Kasumi-1 (cell line): ENCODE results near the gene NGDN.

Source experiments
- DNase-seq, 2 experiments: peaks; one replicate each; lab custom pipeline; 2025; lab: John Stamatoyannopoulos, UW

Gene NGDN

DNA sequence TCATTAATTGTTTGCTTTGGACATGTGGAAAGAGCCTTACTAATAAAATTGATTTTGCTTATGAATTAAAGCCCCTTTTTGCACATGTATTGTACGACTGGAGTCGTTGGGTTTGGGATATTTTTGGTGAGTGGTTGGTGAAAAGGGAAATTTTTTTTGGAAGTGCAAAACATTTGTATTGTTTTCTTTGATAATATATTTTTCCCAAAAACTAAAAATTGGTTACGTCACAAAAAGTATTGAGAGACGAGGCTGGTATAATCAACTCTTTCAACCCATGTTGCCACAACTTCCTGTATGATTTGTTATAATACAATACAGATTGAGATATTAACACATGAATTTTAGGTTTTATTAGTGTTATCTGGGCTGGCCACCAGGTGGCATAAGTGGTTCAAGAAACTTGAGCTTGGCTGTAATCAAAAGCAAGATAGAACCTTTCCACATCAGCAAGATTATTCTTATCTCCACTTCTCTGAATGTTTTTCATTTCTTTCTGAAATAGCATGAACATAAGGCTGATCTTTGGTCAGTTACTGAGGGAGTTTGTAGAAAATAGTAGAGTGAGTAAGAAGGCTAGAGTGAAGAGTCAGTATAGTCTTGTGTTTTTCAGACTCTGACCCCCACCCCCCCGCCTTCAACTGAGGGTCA, 8.7 kb downstream of the NGDN start:
- DNase-seq, result peak; percentile 73 to 82

DNA sequence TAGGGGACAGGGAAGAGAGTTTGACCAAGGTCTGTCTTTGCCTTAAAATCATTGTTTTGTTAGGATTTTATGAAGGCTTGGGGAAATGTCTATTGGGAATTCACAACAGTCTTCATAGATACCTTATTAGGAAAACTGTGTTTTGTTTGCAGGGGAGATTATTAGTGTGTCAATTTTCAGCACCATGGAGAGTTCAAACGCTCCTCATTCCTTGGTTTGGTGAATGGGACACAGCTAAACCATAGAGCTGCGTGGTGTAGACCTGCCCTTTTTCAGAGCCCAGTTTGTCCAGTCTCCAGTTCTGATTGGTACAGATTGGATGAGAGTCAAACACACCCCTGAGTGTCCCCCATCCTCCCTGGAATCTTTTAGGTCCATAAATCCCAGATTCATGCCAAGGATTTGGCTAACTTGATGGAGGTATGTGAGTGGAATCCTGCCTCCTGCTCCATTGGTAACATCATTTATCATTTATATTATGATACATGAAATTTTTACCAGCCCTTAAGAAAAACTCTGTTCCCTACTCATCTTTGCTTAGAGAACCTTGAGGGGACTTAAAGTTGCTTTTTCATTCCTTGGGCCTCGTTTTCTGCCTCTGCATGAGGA, 12.0 kb downstream of the NGDN start:
- peak; percentile 23 to 42 for DNase-seq

DNA sequence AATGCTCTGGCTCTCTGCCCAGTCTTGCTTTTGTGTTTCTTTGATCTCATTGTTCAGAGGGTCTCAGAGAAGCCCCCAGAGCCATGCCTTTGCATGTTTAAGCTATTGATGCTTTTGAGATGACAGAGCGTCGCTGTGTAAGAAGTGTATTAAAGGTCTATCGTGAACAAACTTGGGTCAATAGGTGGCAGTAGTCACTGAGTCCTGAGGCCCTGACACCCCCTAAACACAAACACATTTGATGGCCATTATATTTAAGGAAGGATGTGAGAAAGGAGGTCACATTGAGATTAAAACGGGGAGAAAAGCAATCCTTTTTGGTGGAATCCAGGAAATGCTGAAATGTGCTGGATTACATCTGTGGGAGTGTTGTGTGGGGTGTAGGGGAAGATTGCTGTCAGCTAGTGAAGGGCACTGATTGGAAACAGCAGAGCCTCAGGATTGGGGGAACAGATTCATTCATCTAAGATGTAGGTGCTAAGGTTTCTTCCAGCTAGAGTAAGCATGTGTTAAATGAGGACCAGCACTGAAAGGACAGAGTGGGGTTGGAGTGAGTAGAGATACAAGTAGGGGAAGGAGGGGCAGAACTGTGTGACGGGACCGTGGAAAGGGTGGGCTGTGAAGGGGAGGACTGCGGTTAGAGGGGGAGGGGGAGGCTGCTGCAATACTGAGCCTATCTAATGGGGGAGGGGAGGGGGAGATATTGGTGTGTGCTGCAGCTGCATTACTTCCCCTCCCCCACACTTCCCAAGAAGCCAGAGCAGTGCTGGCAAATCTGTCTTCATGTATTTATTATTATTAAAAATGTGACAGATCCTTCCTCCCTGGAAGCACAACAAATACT, 12.7 kb downstream of the NGDN start:
- peak in 1 of 2 experiments; percentile 1 for DNase-seq

DNA sequence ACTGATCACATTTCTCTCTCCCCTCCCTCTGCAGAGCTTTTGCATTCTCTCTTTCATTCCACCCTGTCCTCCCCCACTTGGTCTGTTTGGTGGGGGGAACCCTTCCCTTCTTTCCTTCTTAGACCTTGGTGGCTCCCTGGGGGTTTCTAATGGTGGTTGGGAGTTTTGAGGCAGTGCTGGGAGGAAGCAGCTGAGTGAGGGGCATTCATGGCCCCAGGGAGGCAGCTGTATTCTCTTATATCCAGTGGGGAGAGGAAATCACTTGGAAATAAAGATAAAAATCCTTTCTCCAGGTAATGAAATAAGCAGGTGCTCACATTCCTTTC, 13.3 kb downstream of the NGDN start:
- no peak for DNase-seq

DNA sequence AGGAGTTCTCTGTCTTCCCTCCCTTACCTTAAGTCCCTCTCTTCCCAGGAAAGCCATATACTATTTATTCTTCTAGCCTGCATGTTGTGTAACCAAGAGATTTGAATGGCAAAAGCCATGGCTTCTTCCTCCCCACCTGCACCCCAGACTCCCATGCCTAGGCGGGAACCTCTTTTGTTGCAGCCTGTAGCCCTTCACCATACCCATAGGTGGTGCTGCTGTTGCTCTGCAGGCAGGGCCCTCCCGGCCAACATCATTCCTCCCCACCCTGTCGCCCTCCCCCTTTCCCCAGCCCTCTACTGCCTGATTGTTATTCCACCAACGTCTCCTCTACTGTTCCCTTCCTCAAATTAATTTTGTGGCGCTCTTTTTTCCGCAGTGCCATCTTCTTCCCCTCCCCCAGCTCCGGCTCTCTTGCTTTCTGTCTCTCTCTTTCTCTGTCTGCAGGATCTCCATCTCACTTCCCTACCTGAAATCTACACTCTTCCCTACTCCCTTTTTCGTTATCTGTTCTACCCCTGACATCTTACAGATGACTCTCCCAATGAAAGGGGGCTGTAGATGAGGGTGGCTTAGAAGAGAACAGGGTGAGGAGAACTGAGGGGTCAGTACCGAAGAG, 13.8 kb downstream of the NGDN start:
- peak; percentile 37 to 48 for DNase-seq

DNA sequence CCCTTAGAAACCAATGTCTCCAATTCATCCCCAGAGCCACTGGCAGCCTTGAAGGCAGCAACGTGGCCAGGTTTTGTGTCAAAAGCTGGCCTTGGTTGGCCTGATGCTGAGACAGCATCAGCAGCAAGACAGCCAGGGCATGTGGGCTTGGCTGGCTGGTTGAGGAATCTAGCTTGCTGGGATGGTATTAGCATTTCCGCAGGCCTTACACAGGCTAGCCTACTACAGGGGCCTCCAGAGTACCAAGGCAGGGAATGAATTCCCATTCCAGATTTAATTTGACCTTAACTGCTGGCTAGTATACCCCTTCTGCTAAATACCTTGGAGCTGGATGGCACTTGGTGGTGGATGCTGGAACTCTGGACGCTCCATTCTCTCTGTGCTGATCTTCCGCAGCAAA, 15.8 kb downstream of the NGDN start:
- DNase-seq, result no peak

DNA sequence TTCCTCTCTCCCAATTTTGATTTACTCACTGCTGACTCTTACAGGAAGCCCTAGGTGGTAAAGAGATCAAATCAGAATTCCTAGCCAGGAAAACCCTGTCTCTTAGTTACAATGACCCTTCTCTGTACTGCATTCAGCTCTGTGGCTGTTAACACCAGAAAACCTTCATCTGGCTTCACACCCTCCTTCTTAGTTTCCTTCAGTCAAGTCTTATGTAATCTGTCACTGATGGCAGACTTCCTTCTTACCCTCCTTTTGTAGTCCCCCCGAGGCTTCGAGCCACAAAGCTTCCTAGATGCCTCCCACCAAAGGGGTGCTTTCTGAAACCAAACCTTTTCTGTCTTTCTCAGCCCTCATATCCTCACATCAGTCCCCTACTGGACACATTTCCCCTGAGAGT, 16.5 kb downstream of the NGDN start:
- DNase-seq, result peak in 1 of 2 experiments; percentile 4

DNA sequence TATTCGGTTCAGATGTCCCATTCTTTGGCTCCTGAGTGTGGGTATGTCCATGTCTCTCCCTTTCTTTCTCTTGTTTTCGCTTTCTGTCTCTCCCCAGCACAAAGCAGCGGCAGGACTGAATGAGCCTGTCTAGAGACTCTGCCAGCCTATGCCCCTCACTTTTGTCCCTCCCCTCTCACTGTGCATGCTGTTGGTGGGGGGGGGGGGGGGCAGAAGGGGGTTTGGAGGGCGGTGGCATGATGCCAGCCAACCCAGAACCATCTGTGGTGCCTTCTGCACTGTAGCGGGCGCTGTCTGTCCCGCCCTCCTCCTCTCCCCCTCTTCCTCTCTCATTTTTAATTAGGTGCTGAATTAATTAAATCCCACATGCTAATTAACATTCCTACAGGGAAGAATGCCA, 17.7 kb downstream of the NGDN start:
- no peak for DNase-seq

DNA sequence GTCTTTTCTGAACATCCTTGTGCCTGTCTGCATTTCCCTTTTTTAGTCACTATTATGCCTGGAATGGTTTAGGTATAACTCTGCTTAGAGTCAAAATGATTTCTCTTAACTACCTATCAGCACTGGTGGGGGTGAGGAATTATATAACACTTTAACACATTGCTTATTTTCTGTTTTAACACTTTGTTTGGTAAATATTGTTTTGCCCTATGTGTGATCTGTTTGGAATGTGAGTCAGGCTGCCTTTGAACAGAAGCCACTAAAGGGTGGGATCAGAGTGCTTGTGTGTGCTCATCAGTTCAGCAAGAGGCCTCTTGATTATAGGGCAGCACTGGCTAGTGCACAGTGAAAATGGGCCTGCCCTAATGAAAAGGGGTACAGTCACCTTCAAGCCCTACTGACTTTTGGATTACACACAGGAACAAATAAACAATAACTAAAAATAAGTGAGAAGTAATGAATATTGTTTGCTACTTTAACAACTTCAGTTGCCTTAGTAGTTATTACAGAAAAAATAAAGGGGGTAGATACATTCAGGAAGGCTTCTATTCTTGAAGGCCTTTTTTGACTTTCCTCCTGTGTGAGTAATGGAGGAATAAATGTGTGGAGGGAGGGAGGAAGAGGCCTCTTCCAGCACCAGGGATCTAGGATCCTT, 23.2 kb downstream of the NGDN start:
- no peak for DNase-seq

DNA sequence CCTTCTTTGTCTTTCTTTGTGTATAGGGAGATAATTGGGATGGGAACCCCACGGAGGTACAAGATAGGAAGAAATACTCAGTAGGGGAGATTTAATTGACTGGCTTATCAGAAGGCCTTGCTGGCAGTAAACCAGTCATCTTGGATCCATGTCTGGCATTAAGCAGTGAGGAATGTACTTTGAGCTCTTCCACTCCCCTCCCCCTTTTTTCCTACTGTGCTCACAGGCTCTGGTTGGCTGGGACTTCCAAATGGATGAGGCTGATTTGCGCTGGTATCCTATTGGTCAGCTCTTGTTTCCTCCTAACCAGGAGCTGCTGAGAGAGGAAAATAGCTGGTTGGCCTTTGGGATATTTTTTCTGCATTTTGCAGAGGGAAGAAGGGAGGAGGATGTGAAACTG, 24.7 kb downstream of the NGDN start:
- no peak for DNase-seq

DNA sequence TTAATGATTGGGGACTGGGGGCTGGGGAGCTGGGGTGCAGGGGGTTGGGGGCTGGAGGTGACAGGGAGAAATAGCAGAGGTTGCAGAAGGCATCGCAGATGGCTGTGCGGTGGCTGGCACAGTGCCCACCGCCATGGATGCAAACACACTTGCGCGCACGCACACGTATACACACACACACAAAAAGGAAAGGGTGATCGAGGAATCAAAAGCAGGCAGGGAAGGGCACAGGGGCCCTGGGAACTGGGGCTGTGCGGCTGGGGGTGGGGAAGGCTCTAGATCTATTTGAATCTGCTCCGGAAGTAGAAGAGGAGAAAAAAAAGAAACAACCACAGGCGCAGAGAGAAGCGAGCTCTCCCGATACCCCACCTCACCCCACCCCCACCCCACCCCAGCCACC, 42.7 kb downstream of the NGDN start:
- peak; percentile 2 to 21 for DNase-seq

DNA sequence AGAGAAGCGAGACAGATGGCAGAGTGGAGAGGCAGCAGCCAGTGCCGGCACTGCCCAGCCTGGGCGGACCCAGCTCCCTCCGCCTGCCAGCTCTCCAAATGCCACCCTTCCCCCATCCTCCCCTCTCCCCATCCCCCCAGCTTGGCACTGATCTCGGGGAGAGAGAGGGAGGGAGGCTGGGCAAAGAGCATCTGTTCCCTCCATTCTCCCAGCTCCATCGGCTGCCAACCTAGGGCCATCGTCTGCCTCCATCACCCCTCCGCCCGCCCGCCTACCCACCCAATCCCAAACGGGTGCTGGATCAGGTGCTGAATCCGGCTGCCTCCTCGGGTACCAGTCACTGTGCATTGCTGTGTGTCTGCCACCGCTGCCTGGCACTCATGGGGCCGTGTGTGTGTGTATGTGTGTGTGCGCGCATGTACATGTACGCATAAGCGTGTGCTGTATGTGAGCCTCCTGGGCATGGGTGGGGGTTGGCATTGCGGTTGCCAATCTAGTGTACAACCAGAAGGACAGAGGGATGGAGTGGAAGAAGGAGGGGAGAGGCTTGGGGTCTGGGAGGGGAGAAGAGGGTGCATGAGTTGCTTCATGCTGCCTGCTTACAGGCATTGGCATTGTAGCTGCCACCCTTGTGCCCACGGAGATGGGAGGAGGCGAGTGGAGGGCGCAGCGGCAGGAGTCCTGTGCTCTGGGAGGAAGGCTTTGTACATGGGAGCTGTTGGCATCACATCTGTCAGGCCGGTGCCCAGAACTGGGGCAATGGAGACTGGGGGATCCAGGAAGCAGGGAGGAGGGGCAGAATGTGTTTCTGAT, 43.7 kb downstream of the NGDN start:
- no peak for DNase-seq

DNA sequence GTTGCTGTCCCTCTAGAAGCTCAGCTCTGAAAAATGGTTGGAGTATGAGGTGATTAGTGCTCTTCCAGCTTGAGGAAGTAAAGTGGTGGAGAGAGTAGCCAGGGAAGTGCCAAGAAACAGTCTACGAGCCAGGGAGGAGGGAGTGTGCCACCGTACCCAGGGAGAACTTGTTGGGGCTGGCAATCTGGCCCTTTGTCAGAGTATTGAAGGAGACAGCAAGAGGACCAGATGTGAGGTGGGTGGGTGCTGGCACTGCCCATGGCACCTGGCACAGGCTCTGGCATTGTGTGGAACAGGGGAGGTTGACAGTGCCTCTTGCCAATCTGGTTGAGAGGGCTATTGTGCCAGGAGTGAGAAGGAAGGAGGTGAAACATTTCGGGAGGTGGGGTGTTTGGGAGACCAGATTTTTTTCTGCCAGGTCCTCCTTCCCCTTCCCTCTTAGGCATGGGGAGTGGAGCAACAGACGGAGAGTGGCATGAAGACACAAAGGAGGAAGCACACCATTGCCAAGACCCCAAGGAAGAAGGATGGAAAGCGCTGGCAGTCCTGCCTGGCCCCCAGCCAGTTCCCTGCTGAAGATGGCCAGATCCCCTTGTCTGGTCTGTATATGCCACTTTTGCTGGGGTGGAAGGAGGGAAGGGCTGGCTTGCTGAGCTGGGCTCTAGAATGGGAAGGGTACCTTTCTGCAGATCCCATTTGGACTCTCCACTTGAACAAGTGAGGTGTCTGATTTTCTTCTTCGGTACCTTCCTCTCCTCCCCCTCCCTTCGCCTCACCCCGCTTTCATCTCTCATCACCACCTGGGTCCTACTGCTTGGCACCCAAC, 44.5 kb downstream of the NGDN start:
- no peak for DNase-seq

DNA sequence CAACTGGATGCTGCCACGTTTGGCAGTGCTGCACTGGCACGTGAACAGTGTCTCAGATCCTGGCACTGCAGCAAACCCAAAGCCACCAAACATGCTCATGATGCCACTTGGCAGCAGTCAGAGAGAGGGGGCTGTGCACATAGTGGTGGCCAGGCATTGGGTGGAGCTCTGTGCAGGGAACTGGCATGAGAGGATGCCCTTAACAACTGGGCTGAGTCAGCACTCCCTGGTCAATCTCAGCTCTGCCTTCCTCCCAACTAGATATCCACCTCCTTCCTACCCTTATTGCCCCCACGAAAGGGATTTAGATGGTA, 45.1 kb downstream of the NGDN start:
- DNase-seq, result no peak

DNA sequence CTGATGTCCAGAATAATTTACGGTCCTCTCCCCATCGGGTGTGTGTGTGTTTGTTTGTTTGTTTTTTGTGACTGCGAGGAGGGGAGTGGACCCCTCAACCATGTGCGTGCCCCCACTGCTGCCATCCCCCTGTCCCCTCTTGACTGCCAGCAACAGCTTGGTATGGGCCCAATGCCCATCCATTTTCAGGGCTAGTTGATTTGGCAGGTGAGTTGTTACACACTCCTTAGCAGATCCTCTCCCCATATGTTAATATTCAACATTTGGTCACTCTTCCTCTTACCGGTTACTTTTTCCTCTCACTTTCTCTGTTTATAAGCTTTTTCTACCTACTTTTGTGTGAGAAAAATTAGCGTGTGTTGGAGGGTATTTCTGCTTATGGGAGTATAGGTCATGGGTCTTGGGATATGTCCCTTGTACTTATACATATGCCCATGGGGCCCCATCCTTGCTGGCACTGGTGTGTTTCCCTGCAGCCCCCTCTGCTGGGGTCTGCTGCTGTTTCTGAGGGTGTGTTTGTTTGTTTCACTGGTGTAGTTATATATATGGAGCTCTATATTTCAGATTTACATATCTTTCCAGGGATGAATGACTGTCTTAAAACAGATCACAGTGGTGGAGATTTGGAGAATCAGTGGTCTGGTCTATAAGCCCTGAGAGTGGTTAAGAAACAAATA, 48.3 kb downstream of the NGDN start:
- no peak for DNase-seq

DNA sequence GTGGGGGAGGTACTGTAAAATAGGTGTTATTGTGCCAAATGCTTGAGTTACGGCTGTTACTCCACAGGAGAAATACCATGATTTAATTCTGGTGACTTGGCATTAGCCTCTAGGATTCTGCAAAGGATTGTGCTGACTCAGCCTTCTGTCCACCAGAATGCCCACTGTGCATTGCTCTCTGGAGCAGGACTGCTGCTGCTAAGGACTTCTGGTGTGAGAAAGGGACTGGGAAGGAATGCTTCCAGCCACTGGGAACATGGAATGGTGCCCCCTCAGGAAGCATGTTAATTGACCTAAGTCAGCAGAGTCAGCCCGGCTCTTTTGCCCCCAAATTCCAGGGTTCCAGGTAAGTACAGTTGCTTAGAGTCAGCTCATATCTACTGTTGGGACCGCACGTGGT, 49.2 kb downstream of the NGDN start:
- no peak for DNase-seq

DNA sequence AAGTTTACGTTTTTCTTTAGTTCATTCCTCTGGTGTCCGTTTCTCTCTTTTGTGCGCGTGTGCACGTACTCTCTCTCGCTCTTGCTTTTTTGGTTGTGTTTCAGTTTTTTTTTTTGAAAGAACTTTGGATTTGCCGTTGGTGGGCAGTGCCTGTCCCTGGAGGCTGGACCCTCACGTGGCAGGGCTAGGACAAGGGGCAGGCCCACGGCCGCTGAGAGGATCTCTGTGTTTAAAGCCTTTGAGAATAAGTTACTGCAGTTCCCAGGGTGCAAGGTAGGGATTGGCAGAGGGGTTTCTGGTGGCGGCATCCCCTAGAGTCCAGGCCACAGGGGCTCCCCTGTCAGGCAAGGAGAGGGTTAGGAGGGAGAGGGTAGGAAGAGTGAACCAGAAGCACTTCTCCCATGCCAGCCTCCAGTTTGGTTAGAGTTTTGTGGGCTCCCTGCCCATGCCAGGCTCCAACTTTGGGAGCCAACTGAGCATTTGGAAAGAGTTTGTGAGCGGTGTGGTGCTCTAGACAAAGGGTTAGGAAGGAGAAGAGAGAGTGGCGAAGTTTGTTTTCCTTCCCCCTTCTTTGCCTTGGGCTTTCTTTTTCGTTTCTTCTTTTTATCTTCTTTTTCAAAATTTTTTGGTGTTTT, 51.5 kb downstream of the NGDN start:
- DNase-seq, result no peak

DNA sequence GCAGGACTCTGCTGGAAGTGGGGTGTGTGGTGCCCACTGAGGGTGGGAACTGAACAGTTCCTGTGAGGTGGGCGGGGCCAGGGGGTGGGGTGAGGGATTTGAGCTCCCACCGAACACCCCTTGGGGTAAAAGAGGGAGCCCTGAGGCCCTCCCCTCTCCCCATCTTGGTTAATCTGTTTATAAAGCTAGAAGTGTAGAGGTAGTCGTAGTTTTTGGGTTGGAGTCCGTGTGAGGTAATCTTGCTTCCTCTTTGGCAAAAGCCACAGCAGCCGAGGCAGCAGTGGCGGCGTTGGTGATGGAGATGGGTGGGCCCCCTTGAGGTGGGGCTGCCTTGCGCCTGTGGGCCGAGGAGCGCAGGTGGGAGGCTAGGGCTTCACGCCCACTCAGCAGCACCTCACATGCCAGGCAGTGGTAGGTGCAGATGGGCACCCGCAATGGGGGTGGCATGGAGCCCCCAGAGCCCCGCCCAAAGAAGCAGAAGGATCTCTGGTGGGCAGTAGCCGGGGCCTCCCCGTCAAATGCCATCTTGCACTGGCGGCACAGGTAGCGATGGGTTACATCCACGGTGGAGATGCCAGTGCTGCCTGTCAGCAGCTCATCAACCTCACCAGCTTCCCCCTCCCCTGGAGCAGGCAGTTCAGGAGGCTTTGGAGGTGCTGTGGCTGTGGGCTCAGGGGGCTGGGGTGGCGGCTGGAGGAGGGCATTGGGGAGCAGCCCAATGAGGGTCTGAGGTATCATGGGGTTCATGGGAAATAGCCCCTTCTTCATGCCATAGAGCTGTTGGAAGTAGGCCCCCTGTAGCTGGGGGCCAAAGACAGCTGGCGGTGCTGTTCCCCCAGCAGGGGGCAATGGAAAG, 52.5 kb downstream of the NGDN start:
- no peak for DNase-seq
